ENCODE results near the gene C1QTNF3. TPM values are rescaled to one million over a fixed set of nuclear protein-coding genes. Genes with fewer than 3 reads are reported as not detected.

C1QTNF3 gene
- total RNA-seq, 1 donor from 2014 or later: 7.7 TPM

- ChIA-PET POLR2A (interaction anchor here (1.5 kb wide), 2 partner anchors 566 to 908 kb away, joined by 3 to 8 read pairs; partner anchors contain the start of genes BRIX1, RAD1 and TARS1), CTCF (interaction anchor here (1.3 kb wide), 1 partner anchor 10 kb away, joined by 7 read pairs; no protein-coding TSS in a partner anchor)
- intact Hi-C loops (cut with micrococcal nuclease): loop anchor here (1.0 to 5.0 kb wide), 5 partner anchors 10 to 1420 kb away; partner anchors contain the start of genes DNAJC21, RXFP3, SUB1 and TTC23L
- peaks cover 30% of the 10 kb centered on the region for H3K36me3 Mint-ChIP-seq (ENCODE audit: low read depth)
- DNase-seq (no peak), ATAC-seq (ENCODE audit: low read depth) (no peak)
- peak overlapping the region; percentile 95 for H3K4me3 Mint-ChIP-seq
- H3K27me3 Mint-ChIP-seq: no peaks in the 10 kb centered on the region
- peaks cover 23% of the 10 kb centered on the region for H3K4me1 Mint-ChIP-seq
- TF ChIP-seq CTCF (IDR thresholded peaks at IDR 0.05): no peak
- peak overlapping the region; percentile 91 for H3K27ac Mint-ChIP-seq
- no peaks in the 10 kb centered on the region for H3K9me3 Mint-ChIP-seq
Observed at GRCh38 chr5:34007201-34007620, 35.8 kb downstream of the C1QTNF3 start.

DNA sequence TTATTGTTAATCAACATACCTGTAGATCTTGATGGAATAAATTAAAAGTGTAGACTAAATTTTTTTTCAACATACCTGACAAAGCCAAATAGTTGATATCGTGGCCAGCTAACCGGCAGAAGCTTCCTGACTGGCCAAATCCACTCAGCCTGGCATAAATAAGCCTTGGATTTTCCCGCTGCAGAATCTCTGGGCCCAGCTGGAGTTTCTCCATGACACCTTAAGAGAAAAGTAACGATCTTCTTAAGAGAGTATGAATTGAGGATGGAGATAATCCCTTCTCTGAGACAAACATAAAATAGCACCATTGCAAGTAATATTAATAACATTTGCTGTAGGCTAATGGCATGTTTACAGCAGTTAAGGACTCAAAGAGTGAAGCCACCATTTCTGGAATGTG is 37.3 kb downstream of the C1QTNF3 start:
- no peak for TF ChIP-seq CTCF (IDR thresholded peaks at IDR 0.05)
- ATAC-seq (ENCODE audit: low read depth): no peak
- Mint-ChIP-seq H3K27ac (no peak overlapping the region), H3K27me3 (no peaks in the 10 kb centered on the region), H3K9me3 (no peaks in the 10 kb centered on the region), H3K36me3 (ENCODE audit: low read depth) (peaks cover 33% of the 10 kb centered on the region), H3K4me1 (peaks cover 23% of the 10 kb centered on the region), H3K4me3 (no peak overlapping the region)
- CTCF ChIA-PET: interaction anchor here (1.3 kb wide), 1 partner anchor 8 kb away, joined by 7 read pairs; no protein-coding TSS in a partner anchor
- DNase-seq: no peak
- POLR2A ChIA-PET: no interaction called here
- intact Hi-C loops (cut with micrococcal nuclease): loop anchor here (2.0 to 5.0 kb wide), 2 partner anchors 69 to 1418 kb away; partner anchors contain the start of genes RXFP3 and SUB1

DNA sequence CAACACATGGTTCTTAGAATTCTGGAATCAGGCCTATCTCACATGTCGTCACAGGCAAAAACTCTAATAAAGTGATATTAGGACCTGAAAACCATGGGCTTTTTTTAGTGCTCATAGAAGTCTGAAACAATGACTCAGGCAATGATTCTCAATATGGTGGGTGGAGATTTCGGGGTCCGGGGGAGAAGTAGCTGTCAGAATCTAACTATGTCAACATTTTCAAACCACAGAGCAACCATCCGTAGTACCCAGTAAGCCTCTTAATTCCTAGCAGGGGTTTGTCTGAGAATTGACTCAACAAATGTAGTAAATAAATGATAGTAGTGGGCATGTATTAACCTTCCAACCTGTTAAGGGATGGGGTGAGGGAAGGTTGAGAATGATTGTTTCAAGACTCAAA is 37.8 kb downstream of the C1QTNF3 start:
- peaks cover 23% of the 10 kb centered on the region for H3K4me1 Mint-ChIP-seq
- CTCF ChIA-PET: interaction anchor here (0.9 kb wide), 1 partner anchor 10 kb away, joined by 3 read pairs; no protein-coding TSS in a partner anchor
- H3K27ac Mint-ChIP-seq: no peak overlapping the region
- ATAC-seq (ENCODE audit: low read depth) (no peak), DNase-seq (no peak)
- no peaks in the 10 kb centered on the region for H3K27me3 Mint-ChIP-seq
- intact Hi-C loops (cut with micrococcal nuclease): loop anchor here (5.0 kb wide), 1 partner anchor 1418 kb away; the partner anchor contains the start of gene SUB1
- POLR2A ChIA-PET: no interaction called here
- no peaks in the 10 kb centered on the region for H3K9me3 Mint-ChIP-seq
- H3K4me3 Mint-ChIP-seq: no peak overlapping the region
- TF ChIP-seq CTCF (IDR thresholded peaks at IDR 0.05): no peak
- peaks cover 33% of the 10 kb centered on the region for H3K36me3 Mint-ChIP-seq (ENCODE audit: low read depth)

DNA sequence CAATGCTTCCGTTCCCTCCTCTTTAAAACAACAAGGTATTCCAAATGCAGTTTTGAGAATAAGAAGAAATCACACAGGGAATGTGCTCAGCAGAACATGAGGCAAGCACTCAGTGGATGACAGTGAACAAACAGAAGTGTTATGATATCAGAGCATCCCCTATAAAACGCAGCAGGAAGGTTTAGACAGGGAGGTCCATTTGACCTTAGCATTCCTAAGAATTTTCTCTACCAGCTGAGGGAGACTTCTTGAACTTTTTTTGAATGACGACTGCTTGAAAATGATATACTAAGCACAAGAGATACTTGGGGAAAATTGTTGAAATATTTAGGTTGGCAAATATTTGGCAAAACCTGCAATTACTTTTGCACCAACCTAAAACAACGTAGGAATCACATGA is 39.1 kb downstream of the C1QTNF3 start:
- ATAC-seq (ENCODE audit: low read depth): no peak
- no peak for TF ChIP-seq CTCF (IDR thresholded peaks at IDR 0.05)
- Mint-ChIP-seq H3K9me3 (no peaks in the 10 kb centered on the region), H3K36me3 (ENCODE audit: low read depth) (peaks cover 36% of the 10 kb centered on the region), H3K27ac (no peak overlapping the region), H3K4me3 (no peak overlapping the region), H3K4me1 (peaks cover 16% of the 10 kb centered on the region), H3K27me3 (no peaks in the 10 kb centered on the region)
- intact Hi-C loops (cut with micrococcal nuclease): no loop called here
- POLR2A ChIA-PET: no interaction called here
- CTCF ChIA-PET: no interaction called here
- DNase-seq: no peak

- Mint-ChIP-seq H3K27me3 (no peaks in the 10 kb centered on the region), H3K4me3 (no peak overlapping the region), H3K27ac (no peak overlapping the region), H3K36me3 (ENCODE audit: low read depth) (peaks cover 40% of the 10 kb centered on the region), H3K4me1 (peaks cover 7% of the 10 kb centered on the region), H3K9me3 (no peaks in the 10 kb centered on the region)
- CTCF ChIA-PET: no interaction called here
- no peak for TF ChIP-seq CTCF (IDR thresholded peaks at IDR 0.05)
- DNase-seq (no peak), ATAC-seq (ENCODE audit: low read depth) (no peak)
- POLR2A ChIA-PET: no interaction called here
- intact Hi-C loops (cut with micrococcal nuclease): no loop called here
Observed at GRCh38 chr5:34002629-34003328, 40.2 kb downstream of the C1QTNF3 start.

Measured in activated B cell treated with CpG ODN at 0.5 μM for 24 hours (primary cell).